ENCODE results near the gene SLC35F5. TPM values are rescaled to one million over a fixed set of nuclear protein-coding genes. Genes with fewer than 3 reads are reported as not detected.

SLC35F5 gene
- total and polyA plus RNA-seq, 2 of the 4 experiments (the other 2 are of a cell fraction), result 30.5 to 93.4 TPM

DNA sequence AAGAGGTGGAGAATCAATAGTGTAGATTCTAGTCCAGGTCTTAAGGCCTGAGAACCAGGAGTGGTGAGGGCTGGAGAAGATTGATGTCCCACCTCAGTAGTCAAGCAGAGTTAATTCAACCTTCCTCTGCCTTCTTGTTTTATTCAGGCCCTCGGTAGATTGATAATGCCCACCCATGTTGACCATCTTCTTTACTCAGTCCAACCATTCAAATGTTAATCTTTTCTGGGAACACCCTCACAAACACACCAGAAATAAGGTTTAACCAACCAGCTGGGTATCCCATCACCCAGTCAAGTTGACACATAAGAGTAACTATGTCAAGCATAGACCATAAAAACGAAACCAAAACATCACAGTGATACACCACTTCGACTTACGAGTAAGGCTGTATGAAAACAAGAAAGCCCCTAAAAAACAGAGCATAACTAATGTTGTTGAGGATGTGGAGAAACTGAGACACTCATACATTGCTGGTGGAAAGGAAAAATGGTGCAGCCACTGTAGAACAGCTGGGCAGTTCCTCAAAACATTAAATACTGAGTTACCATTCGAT lies 57.5 kb downstream of the SLC35F5 start:
- no peak overlapping the region for H2AK5ac ChIP-seq (ENCODE audit: low read depth, low read length)
- no peaks in the 10 kb centered on the region for H4K20me1 ChIP-seq (ENCODE audit: insufficient read depth, low read length)
- DNase-seq (no peak), ATAC-seq (ENCODE audit: low read depth) (no peak)
- in situ Hi-C loops (cut with MboI; ENCODE audit: low sequenced_read_pairs) (no loop called here), intact Hi-C loops (cut with micrococcal nuclease) (no loop called here), dilution Hi-C loops (cut with HindIII; ENCODE audit: low sequenced_read_pairs, unreplicated experiment) (no loop called here)
- H3K4ac ChIP-seq (ENCODE audit: low read depth, low read length), result no peak overlapping the region
- no peak overlapping the region for H3K23ac ChIP-seq (ENCODE audit: low read depth, low read length)
- H4K8ac ChIP-seq (ENCODE audit: low read depth in 2 of 2, low read length in 2 of 2), result no peak overlapping the region
- H2BK15ac ChIP-seq (ENCODE audit: low read depth, low read length), result no peak overlapping the region
- no peak overlapping the region for H2AK9ac ChIP-seq (replicated peaks; ENCODE audit: low read depth, low read length, poor library complexity)
- no peak overlapping the region for H2BK5ac ChIP-seq (ENCODE audit: low read depth, low read length, poor library complexity, severe bottlenecking)
- no peak overlapping the region for H2BK120ac ChIP-seq (ENCODE audit: low read depth, low read length)
- no peak overlapping the region for H3K14ac ChIP-seq (replicated peaks; ENCODE audit: low read depth, low read length)
- no peak overlapping the region for H2AFZ ChIP-seq (replicated peaks; ENCODE audit: low read length, poor library complexity)
- H3K9ac ChIP-seq (ENCODE audit: low read depth, low read length), result no peak overlapping the region
- WGBS, 2 experiments (ENCODE audit: extremely low coverage in 2 of 2, insufficient read length in 1 of 2), result no CpG with 5 or more reads among the region's 5 CpGs
- H3K56ac ChIP-seq (ENCODE audit: extremely low read depth, insufficient read depth, low read length), result no peak overlapping the region
- ChIA-PET POLR2A (ENCODE audit: unreplicated experiment) (no interaction called here), CTCF (no interaction called here)
- no TSS peak for BruUV-seq (replicated peaks)
- H4K5ac ChIP-seq (ENCODE audit: low read depth, low read length), result no peak overlapping the region
- no peaks in the 10 kb centered on the region for H3K27me3 ChIP-seq (ENCODE audit: control insufficient read depth, insufficient read depth, low read length)
- H3K4me2 ChIP-seq (ENCODE audit: low read depth, low read length), result no peak overlapping the region
- H3K27ac ChIP-seq (ENCODE audit: insufficient read depth, low read length), result no peak overlapping the region
- no peaks in the 10 kb centered on the region for H3K4me1 ChIP-seq (ENCODE audit: control insufficient read depth, insufficient read depth, low read length)
- peaks cover 2% of the 10 kb centered on the region; the same call in 1 of the 2 replicates for H3K36me3 ChIP-seq (ENCODE audit: control insufficient read depth, insufficient read depth, low read length)
- no peak overlapping the region for H4K91ac ChIP-seq (ENCODE audit: insufficient read depth, low read depth, low read length)
- H3K9me1 ChIP-seq (ENCODE audit: insufficient read depth, low read length), result no peaks in the 10 kb centered on the region
- no peak overlapping the region for H2BK20ac ChIP-seq (ENCODE audit: low read depth, low read length)
- H3K79me1 ChIP-seq (ENCODE audit: low read depth in 1 of 2, low read length in 2 of 2), result no peaks in the 10 kb centered on the region
- H3K4me3 ChIP-seq (ENCODE audit: insufficient read depth, low read depth, low read length), result no peak overlapping the region
- no peaks in the 10 kb centered on the region for H3K9me3 ChIP-seq (ENCODE audit: control insufficient read depth, insufficient read depth, low read length)
- TF ChIP-seq MXI1 (IDR thresholded peaks at IDR 0.05; ENCODE audit: borderline replicate concordance, low read depth, low read length) (no peak), RAD21 (IDR thresholded peaks at IDR 0.05; ENCODE audit: low read length) (no peak), CTCF (conservative IDR thresholded peaks at IDR 0.05; ENCODE audit: low read depth, low read length) (no peak), ELK1 (IDR thresholded peaks at IDR 0.05; ENCODE audit: borderline replicate concordance, low read depth, low read length) (no peak), BHLHE40 (IDR thresholded peaks at IDR 0.05; ENCODE audit: low read depth, low read length) (no peak), NFE2L2 (IDR thresholded peaks at IDR 0.05; ENCODE audit: low read depth, low read length) (no peak), FOS (IDR thresholded peaks at IDR 0.05; ENCODE audit: low read depth, low read length) (no peak), CEBPB (IDR thresholded peaks at IDR 0.05; ENCODE audit: low read depth, low read length) (no peak), RCOR1 (IDR thresholded peaks at IDR 0.05; ENCODE audit: insufficient replicate concordance, low read length) (no peak), RFX5 (IDR thresholded peaks at IDR 0.05; ENCODE audit: low read depth, low read length) (no peak), MAFK (IDR thresholded peaks at IDR 0.05; ENCODE audit: low read depth, low read length) (no peak), SMC3 (IDR thresholded peaks at IDR 0.05; ENCODE audit: low read depth, low read length) (no peak), MAZ (IDR thresholded peaks at IDR 0.05; ENCODE audit: borderline replicate concordance, low read depth, low read length) (no peak), USF2 (IDR thresholded peaks at IDR 0.05; ENCODE audit: low read depth, low read length) (no peak), POLR2A (IDR thresholded peaks at IDR 0.05; ENCODE audit: low read depth, low read length) (no peak), CHD1 (IDR thresholded peaks at IDR 0.05; ENCODE audit: low read depth, low read length) (no peak)
- no peak overlapping the region for H3K18ac ChIP-seq (ENCODE audit: low read depth, low read length)
